ENCODE results near the gene C14orf39.

Gene C14orf39

DNA sequence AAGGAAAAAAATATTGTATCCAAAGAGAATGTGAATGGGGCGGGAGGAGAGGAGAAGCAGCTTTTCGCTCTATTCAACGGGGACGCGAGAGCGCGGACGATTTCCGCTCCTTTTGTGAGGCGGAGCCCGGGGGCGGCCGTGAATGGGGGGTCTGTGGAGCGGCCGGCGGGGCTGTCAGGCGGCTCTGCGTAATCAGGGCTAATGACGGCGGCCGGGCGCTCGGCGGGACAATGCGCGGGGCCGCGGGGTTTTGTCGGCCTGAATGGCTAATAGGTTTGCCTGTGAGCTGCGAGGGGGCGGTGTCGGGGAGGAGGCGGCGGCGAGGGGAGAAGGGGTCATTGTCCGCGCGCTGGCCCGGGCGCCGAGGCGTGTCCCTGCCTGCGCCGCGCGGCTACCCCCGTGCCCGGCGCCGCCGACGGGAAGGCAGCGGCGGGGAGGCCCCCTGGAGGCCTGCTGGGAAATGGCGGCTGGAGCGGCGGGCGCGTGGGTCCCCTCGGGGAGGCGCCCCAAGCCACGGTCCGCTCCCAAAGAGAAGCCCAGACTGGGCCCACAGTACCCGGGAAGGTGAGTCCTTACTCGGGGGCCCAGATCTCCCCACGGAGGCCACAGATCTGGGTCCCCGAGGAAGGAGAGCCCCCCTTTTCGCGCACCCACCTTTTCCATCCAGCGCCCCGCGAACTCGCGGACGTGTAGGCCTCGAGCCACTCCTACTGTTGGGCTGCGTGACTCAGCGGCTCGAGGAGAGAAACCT lies 29.1 kb upstream of the C14orf39 start (continued):
- TF ChIP-seq ZNF555 (tag by site-specific recombination; conservative IDR thresholded peaks at IDR 0.05) = no peak
- no peak for TF ChIP-seq ZNF610 (tag by site-specific recombination; IDR thresholded peaks at IDR 0.05; ENCODE audit: borderline replicate concordance)
- no peak for TF ChIP-seq ZNF433 (tag by site-specific recombination; IDR thresholded peaks at IDR 0.05; ENCODE audit: low read depth)
- TF ChIP-seq ZSCAN23 (tag by site-specific recombination; IDR thresholded peaks at IDR 0.05) = no peak
- TF ChIP-seq ZBTB7A (tag by site-specific recombination; IDR thresholded peaks at IDR 0.05; ENCODE audit: low read depth) = no peak
- peak; percentile 38 for TF ChIP-seq ZNF341 (tag by site-specific recombination; IDR thresholded peaks at IDR 0.05; ENCODE audit: low read depth)
- 0 out of 2 replicates have a peak, but pooled peaks have one; percentile 28 for TF ChIP-seq ZBTB17 (tag by site-specific recombination; IDR thresholded peaks at IDR 0.05)
- TF ChIP-seq, protein P1, sequence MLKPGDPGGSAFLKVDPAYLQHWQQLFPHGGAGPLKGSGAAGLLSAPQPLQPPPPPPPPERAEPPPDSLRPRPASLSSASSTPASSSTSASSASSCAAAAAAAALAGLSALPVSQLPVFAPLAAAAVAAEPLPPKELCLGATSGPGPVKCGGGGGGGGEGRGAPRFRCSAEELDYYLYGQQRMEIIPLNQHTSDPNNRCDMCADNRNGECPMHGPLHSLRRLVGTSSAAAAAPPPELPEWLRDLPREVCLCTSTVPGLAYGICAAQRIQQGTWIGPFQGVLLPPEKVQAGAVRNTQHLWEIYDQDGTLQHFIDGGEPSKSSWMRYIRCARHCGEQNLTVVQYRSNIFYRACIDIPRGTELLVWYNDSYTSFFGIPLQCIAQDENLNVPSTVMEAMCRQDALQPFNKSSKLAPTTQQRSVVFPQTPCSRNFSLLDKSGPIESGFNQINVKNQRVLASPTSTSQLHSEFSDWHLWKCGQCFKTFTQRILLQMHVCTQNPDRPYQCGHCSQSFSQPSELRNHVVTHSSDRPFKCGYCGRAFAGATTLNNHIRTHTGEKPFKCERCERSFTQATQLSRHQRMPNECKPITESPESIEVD (tag by site-specific recombination; IDR thresholded peaks at IDR 0.05) = no peak
- no peak for TF ChIP-seq ZNF639 (tag by site-specific recombination; IDR thresholded peaks at IDR 0.05)
- TF ChIP-seq ZEB2 (tag by site-specific recombination; IDR thresholded peaks at IDR 0.05) = peak; percentile 37; the same call in 1 of the 2 replicates
- TF ChIP-seq, protein P2, sequence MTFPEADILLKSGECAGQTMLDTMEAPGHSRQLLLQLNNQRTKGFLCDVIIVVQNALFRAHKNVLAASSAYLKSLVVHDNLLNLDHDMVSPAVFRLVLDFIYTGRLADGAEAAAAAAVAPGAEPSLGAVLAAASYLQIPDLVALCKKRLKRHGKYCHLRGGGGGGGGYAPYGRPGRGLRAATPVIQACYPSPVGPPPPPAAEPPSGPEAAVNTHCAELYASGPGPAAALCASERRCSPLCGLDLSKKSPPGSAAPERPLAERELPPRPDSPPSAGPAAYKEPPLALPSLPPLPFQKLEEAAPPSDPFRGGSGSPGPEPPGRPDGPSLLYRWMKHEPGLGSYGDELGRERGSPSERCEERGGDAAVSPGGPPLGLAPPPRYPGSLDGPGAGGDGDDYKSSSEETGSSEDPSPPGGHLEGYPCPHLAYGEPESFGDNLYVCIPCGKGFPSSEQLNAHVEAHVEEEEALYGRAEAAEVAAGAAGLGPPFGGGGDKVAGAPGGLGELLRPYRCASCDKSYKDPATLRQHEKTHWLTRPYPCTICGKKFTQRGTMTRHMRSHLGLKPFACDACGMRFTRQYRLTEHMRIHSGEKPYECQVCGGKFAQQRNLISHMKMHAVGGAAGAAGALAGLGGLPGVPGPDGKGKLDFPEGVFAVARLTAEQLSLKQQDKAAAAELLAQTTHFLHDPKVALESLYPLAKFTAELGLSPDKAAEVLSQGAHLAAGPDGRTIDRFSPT (tag by site-specific recombination; IDR thresholded peaks at IDR 0.05) = no peak
- no peak; the same call in 1 of the 2 replicates for TF ChIP-seq WT1 (tag by site-specific recombination; IDR thresholded peaks at IDR 0.05)
- no peak for TF ChIP-seq ZNF621 (tag by site-specific recombination; IDR thresholded peaks at IDR 0.05)
- no peak for TF ChIP-seq ZNF19 (tag by site-specific recombination; IDR thresholded peaks at IDR 0.05; ENCODE audit: low read depth)
- no peak for TF ChIP-seq ZNF510 (tag by site-specific recombination; IDR thresholded peaks at IDR 0.05; ENCODE audit: insufficient replicate concordance)
- TF ChIP-seq TSHZ1 (tag by site-specific recombination; IDR thresholded peaks at IDR 0.05; ENCODE audit: borderline replicate concordance) = no peak
- TF ChIP-seq ZNF658 (tag by site-specific recombination; IDR thresholded peaks at IDR 0.05) = no peak
- no peak for TF ChIP-seq IKZF3 (tag by site-specific recombination; IDR thresholded peaks at IDR 0.05)
- TF ChIP-seq ZNF214 (tag by site-specific recombination; IDR thresholded peaks at IDR 0.05; ENCODE audit: borderline replicate concordance) = no peak
- TF ChIP-seq ZNF274 (IDR thresholded peaks at IDR 0.05; ENCODE audit: low read length) = no peak
- TF ChIP-seq ZNF274 (tag by site-specific recombination; IDR thresholded peaks at IDR 0.05; ENCODE audit: borderline replicate concordance) = no peak
- TF ChIP-seq TCF7L2 (IDR thresholded peaks at IDR 0.05; ENCODE audit: borderline replicate concordance, low read depth, low read length) = no peak
- no peak for TF ChIP-seq ZNF24 (tag by site-specific recombination; IDR thresholded peaks at IDR 0.05)
- no peak for TF ChIP-seq ZNF394 (tag by site-specific recombination; IDR thresholded peaks at IDR 0.05; ENCODE audit: borderline replicate concordance)
- no peak for TF ChIP-seq ZNF184 (tag by site-specific recombination; IDR thresholded peaks at IDR 0.05)
- TF ChIP-seq SP2 (tag by site-specific recombination; IDR thresholded peaks at IDR 0.05) = peak; percentile 59
- no peak for TF ChIP-seq ZNF169 (tag by site-specific recombination; IDR thresholded peaks at IDR 0.05)
- TF ChIP-seq SP3 (tag by site-specific recombination; IDR thresholded peaks at IDR 0.05) = peak; percentile 44
- no peak for TF ChIP-seq ZNF112 (tag by site-specific recombination; IDR thresholded peaks at IDR 0.05)
- TF ChIP-seq ZNF791 (tag by site-specific recombination; IDR thresholded peaks at IDR 0.05) = no peak
- no peak for TF ChIP-seq ZNF37A (tag by site-specific recombination; IDR thresholded peaks at IDR 0.05)
- no peak for TF ChIP-seq SCRT1 (tag by site-specific recombination; IDR thresholded peaks at IDR 0.05; ENCODE audit: borderline replicate concordance)
- TF ChIP-seq ZNF292 (tag by site-specific recombination; IDR thresholded peaks at IDR 0.05; ENCODE audit: borderline replicate concordance, low read depth) = no peak
